CD4-positive, alpha-beta T cell treated with Interleukin-6 at 100 ng/mL for 8 hours (primary cell): Measurements from ENCODE around the gene UBR1.
A peak's percentile ranks its signal among the peaks of the same experiment; 100 is the strongest.
"Not testable (repeated sequence)": the region's sequence is repeated elsewhere in the genome, so short reads cannot be mapped to it uniquely, and the experiment has no call there.

Experiments used
- DNase-seq: peaks from one replicate; pipeline ENCODE4 v3.0.0-alpha.2; 2020; ENCODE audit warnings: mixed read lengths, low spot score

Gene UBR1

DNA sequence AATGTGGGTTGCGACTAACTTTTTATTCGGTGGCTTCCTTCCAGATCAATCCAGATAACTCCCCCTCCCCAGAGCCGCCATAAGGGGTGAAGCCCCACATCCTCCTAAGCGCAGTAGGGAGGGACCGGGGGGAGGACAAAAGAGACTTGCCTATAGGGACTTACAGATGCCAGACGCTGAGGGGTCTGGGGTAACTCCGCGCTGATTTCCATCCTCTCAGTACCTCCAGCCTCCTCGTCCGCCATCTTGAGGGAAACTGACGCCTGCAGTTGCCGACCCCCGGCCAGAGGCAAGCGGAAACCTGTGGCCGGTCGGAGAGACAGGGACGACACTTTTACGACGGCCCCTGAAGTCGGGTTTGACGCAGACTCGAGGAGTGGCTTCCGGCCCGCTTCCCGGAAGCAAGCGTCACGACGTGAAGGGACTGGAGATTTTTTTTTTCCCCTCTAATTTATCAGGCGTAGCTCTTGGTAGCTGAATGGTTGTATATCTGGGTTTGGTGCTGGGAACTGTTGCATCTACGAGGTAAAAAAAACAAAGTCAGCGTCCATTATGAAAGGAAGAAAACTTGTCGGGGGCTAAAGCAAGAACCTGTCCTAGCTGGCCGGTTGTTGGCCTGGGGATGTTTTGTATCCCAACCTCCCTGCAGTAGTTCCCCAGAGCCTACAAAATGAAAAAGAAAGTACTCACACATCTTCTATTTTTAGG, at the start of gene UBR1:
Gene UBR1 (minus strand): TSS at position 261 of the 708 bp plus-strand sequence. CDS start 16 bp downstream, at position 245.
- peak; percentile 88 for DNase-seq

DNA sequence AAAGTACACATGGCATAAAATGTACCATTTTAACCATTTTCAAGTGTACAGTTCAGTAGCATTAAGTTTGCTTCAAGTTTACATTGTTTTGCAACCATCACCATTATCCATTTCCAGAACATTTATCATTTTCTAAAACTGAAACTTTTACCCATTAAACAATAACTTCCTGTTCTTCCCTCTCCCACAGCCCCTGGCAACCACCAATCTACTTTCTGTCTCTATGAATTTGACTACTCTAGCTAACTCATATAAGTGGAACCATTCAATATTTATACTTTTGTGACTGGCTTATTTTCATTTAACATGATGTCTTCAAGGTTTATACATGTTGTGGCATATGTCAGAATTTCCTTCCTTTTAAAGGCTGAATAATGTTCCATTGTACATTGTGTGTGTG, 47.4 kb upstream of the UBR1 start:
- no peak for DNase-seq

DNA sequence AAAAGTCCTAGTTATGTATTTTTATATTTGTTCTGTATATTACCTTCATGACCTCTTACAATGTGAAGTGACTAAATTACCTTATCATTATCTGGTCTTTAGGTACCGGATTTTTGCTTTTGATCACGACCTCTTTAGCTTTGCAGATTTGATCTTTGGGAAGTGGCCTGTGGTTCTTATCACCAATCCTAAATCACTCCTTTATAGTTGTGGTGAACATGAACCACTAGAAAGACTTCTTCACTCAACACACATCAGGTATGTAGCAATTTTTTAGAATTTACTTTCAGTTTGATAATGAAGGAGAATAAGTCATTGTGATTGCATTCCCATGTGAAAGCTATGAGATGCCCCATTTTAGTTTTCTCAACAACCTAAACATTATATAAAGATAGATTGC, 45.9 kb upstream of the UBR1 start:
- DNase-seq = peak; percentile 29

DNA sequence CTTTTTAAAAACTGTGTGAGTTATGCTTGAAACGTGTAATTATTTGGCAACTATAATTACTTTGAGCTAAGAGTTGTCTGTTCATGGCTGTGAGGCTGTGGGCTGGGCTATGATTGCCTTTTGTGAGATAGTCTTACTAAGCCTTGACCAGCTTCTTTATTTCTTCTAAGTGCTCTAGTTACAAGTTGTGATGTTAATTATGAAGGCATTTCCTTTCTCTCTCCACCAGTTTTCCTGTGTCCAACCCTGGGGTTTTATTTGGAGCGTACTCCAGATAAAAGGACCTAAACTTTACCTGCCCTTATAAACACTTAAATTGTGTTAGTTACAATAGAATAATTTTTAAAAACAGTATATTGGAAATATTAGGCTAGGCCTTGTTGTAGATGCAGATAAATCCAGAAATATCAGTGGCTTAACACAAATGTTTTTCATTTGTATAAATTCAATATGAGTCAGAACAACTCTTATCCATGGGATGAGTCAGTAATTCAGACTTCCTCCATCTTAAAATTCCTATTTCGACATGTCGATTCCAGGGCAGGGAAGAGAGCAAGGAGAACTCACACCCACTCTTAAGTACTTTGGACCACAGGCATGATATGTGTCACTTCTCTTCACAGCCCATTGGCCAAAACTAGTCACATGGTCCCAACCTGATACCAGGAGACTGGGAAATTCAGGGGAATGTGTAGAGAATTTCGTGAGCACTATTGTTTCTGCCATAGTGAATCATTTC, 44.5 kb upstream of the UBR1 start:
- DNase-seq = no peak

DNA sequence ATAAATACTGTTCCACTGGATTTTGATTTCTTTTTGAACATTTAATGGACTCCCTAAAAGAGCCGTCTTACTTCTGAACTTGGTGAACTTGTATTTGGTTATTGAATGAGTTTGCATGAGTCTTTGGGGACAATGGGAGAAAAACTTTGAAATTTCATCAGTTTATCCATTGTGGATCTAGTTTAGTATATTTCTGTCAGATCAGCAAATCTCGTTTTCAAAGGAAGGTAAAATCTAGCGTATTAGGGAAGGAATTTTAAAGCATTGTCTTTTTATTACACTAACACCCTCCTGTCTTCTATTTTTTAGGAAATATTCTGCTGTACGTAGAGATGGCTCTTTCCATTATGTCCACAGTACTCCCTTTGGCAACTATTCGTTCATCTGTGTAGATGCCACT, 40.3 kb upstream of the UBR1 start:
- DNase-seq = no peak

DNA sequence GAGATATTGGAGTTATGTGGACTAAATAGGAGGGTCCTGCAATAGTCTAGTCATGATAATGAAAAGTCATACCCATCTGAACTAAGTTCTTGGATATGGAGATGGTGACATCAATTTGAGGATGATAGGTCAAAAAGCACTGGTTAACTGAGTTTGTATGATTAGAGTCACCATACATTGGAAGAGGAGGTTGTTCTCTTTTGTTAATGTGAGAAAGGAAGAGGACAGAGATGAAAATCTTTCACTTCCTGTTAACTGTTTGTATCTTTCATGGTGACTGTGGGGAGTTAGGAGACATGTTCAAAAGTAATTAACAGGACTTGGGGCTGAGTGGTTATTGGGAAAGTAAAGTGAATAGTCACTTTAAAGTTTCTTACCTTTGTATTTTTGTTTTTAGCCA, 38.7 kb upstream of the UBR1 start:
- DNase-seq = no peak

DNA sequence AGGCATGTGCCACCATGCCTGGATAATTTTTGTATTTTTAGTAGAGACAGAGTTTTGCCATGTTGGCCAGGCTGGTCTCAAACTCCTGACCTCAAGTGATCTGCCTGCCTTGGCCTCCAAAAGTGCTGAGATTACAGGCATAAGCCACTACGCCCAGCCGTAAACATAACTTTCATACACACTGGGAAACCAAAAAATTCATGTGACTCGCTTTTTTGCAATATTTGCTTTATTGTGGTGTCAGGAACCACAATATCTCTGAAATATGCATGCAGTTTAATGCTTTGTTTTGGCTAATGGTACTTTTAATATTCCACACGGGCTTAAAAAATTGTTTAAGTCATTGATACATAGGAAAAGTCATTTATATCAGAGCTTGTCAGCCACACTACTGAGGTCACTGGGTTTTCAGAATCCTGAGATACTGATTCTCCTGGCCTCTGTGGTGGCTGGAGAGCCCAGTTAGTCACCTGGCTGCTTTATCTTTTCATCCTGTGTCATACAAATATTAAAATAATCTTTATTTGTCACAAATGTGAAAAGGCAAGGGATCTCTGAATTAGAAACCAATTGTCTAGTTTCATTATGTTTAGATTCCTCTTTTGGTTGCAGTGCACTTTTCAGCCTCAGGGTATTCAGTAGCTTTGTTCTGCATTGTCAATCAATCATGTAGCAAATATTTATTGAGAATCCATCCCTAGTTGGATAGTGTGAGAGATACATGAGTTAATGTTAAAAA, 37.5 kb upstream of the UBR1 start:
- DNase-seq = no peak

DNA sequence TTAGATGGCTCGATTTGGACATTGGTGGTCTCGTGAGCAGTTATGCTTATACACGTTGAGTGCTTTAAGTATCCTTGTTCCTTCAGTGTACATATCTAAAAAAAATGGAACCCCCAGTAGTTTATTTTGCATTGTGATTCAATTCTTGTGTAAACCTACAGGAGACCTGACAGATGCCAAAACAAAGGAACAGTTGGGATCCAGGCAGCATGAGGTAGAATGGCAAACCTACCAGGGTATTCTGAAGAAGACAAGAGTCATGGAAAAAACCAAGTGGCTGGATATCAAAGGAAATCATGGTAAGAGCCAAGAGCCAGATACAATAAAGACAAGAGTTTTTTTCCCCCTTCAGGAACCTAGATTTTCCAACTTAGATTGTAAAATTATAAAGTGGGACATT, 29.5 kb upstream of the UBR1 start:
- no peak for DNase-seq

DNA sequence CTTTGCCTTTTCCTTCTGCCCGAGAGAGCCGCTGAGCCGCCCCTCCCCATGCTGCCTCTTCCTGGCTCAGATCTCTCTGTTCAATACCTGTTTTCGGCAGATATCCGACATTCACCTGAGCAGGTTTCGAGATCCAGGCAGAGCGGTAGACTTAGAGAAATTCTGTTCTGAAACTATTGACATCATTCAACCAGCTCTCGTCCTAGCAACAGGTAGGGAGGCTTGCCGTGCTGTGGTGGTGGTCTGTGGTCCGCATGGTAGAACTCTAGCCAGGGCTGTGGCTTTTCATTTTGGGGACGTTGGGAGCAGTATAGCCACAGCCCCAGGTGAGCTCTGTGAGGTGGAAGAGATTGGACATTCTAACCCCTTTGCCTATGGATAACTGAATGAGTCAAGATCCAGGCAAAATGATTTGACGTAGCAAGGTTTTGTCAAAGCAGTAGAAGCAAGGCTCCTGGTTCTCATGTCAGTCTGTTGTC, 28.4 kb upstream of the UBR1 start:
- peak; percentile 1 for DNase-seq

DNA sequence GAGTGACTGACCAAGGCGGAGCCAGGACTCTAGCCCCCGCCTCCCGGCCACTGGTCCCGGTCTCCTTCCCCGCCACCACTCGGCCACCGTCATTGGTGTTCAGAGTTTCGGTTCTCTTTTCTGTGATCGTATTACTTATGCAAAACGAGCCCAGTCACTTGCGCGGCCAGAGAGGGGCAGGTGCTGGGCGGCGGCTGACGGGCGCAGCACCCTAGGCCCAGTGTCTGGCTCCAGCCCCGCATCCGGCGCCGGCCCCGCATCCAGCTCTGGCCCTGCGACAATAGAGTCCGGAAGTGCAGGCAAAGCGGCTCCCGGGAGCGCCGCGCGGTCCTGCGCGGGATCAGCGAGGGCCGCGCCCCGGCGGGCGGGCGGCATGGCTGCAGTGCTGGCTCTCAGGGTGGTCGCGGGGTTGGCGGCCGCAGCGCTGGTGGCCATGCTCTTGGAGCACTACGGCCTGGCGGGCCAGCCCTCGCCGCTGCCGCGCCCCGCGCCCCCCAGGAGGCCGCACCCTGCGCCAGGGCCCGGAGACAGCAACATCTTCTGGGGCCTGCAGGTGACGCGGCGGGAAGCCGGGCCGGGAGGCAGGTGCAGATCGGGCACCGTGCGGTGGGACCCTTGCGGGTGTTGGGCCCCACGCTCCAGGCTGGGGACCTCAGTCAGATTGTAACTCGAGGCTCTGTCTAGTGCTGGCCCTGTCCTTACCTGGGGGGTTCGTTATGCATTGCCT, 27.8 kb upstream of the UBR1 start, which contains the start of gene TMEM62:
Gene TMEM62 (plus strand): TSS at position 157 of the 727 bp plus-strand sequence. CDS start 217 bp downstream, at position 374.
- peak; percentile 54 for DNase-seq

DNA sequence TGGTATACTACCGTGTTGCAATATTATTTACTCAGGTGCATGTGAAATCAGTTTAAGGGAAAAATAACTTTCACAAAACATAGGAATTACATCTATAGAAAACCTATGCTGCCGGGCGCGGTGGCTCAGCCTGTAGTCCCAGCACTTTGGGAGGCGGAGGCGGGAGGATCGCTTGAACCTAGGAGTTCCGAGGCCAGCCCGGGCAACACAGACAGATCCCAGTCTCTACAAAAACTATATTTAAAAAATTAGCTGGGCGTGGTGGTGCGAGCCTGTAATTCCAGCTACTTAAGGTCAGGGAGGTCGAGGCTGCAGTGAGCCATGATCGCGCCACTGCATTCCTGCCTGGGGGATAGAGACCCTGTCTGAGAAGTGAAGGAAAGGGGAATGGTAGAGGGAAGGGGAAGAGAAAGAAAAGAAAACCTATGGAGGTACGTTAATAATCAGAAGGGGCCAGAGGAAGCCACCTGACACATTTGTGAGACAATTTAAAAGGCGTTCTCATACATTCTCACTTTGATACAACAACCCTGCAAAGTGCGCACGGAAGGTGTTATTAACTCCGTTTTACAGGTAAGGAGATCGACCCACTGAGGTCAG, 27.1 kb upstream of the UBR1 start:
- no peak for DNase-seq

DNA sequence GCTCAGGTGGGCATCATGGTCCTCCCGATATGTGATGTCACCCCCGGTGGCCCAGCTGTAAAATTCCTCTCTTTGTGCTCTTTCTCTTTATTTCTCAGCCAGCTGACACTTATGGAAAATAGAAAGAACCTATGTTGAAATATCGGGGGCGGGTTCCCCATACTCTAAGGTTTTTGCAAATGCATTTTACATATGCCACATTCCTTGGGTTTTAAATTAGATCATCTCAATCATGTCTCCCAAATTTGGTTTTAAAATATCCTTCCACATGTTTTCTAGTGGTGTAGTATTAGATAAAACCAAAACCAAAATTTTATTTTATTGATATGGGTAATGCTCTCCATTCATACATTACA, 23.1 kb upstream of the UBR1 start:
- no peak for DNase-seq

DNA sequence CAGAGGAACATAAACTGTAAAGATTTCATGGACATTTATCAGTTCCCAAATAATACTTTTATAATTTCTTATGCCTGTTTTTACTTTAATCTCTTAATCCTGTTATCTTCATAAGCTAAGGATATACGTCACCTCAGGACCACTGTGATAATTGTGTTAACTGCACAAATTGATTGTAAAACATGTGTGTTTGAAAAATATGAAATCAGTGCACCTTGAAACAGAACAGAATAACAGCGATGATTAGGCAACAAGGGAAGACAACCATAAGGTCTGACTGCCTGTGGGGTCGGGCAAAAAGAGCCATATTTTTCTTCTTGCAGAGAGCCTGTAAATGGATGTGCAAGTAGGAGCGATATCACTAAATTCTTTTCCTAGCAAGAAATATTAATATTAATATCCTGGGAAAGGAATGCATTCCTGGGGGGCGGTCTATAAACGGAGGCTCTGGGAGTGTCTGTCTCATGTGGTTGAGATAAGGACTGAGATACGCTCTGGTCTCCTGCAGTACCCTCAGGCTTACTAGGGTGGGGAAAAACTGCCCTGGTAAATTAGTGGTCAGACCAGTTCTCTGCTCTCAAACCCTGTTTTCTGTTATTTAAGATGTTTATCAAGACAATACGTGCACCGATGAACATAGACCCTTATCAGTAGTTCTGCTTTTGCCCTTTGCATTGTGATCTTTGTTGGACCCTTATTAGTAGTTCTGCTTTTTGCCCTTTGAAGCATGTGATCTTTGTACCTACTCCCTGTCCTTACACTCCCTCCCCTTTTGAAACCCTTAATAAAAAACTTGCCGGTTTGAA, 22.5 kb upstream of the UBR1 start:
- DNase-seq = not testable (repeated sequence)

DNA sequence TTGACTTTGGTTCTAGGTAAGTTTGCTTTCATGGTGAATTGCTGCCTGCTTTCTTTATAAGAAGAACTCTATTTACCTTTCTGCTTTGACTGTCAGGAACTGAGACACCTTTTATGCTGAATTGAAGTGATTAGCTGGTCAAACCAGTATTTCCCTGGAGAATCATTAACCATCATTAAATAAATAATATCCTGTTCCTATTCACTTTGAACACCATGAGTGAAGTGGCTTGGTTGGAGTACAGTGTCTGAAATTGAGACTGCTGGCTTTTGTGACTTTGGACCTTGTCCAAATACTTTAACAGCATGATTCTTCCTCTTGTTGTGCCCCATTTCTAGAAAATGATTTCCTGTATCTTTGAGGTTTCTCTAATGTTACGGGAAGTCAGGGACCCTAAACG, 21.9 kb upstream of the UBR1 start:
- DNase-seq = no peak

DNA sequence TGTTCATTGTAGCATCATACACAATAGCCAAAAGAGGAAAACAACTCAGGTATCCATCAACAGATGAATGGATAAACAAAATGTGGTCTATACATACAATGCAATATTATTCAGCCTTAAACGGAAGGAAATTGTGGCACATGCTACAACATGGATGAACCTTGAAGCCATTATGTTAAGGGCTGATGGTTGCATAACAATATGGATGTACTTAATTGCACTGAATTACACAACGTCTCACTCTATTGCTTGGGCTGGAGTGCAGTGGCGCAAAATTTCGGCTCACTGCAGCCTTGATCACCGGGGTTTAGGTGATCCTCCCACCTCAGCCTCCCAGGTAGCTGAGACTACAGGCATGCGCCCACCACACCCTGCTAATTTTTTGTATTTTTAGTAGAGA, 20.5 kb upstream of the UBR1 start:
- DNase-seq = no peak

DNA sequence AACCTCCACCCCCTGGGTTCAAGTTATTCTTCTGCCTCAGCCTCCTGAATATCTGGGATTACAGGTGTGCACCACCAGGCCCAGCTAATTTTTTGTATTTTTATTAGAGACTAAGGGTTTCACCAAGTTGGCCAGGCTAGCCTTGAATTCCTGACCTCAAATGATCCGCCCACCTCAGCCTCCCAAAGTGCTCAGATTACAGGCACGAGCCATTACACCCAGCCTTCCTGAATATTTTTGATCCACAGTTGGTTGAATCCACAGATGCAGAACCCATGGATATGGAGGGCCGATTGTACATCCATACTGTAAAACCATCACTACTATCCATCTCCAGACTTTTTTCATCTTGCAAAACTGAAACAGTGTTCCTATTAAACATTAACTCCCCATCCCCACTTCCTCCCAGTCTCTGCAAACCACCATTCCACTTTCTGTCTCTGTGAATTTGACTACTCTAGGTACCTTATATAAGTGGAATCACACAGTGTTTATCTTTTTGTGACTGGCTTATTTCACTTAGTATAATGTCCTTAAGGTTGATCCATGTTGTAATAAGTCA, 19.3 kb upstream of the UBR1 start:
- no peak for DNase-seq

DNA sequence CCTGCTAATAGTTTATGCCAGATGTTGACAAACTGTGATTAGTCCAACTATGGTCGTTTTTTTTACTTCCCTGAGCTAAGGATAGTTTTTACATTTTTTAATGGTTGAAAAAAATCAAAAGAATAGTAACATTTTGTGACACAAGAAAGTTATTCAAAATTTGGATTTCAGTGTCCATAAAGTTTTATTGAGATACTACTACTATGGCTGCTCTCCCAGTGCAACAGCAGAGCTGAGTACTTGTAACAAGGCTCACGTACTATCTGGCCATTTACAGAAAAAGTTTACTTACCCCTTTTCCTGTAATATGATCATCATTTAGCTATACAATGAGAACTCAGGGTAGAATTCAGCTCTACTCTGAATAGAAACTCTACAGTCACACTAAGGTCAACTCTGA, 16.0 kb upstream of the UBR1 start:
- no peak for DNase-seq

DNA sequence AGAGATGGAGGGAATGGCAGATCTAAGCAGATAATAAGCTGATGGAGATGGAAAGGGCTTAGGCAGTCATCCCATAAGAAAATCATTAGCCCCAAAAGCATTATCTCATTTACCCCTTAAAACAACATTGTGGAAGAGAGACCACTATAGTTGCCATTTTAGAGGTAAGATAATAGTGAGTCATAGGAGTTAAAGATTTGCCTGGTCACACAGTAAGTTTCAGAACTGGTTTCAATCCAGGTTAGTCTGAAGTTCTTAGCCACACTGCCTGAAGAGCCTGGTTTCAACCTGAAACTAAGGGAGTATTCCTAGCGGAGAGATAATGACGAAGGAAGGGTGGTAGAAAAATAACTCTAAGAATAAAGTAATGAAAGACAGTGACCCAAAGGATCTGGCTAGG, 13.0 kb upstream of the UBR1 start:
- DNase-seq = no peak

DNA sequence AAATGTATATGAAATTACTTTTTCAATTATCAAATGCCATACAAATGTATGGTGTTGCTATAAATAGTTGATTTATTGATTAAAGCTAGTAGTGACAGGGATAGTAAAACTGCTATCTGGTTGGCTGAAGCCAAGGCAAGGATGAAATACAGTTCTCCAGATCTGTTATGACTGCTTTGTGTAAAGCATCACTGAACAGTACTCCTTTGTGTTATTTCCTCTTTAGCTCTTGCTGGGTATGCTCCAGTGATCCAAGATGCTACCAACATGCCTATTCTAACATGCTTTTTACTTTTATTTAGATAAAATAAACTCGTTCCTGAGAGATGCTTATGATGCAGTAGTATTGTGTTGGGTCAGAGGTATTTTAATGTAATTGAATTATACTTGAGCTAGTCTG, 12.4 kb upstream of the UBR1 start:
- DNase-seq = no peak

DNA sequence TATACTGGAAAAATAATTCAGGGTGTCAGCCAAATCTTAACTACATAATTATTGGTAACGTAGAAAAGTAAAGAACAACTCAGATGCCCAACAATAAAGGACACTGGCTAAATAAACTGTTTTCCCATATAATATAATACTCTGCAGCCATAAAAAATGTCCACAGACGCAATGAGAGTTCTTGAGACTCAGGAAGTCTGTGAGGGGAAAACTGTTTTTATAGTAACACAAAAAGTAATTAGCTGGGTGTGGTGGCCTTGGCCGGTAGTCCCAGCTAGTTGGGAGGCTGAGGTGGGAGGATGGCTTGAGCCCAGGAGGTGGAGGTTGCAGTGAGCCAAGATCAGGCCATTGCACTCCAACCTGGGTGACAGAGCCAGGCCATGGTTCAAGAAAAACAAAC, 5.5 kb upstream of the UBR1 start:
- DNase-seq = no peak

DNA sequence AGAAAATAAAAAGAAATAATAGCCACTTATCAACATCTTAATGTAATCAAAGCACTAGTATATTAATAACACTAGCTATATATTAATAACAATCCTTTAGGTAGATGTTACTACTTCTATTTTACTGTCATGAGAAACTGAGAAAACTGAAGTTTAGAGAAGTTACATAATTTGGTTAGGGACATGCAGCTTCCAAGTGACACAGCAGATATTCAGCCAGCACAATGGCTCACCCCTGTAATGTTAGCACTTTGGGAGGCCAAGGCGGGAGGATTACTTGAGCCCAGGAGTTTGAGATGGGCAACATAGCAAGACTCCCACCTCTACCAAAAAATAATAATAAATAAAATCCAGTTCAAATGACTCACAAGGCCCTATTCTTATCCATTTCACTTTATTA, 1.9 kb upstream of the UBR1 start:
- no peak for DNase-seq
